ENCODE measurements around the gene KLF7.

The KLF7 gene

DNA sequence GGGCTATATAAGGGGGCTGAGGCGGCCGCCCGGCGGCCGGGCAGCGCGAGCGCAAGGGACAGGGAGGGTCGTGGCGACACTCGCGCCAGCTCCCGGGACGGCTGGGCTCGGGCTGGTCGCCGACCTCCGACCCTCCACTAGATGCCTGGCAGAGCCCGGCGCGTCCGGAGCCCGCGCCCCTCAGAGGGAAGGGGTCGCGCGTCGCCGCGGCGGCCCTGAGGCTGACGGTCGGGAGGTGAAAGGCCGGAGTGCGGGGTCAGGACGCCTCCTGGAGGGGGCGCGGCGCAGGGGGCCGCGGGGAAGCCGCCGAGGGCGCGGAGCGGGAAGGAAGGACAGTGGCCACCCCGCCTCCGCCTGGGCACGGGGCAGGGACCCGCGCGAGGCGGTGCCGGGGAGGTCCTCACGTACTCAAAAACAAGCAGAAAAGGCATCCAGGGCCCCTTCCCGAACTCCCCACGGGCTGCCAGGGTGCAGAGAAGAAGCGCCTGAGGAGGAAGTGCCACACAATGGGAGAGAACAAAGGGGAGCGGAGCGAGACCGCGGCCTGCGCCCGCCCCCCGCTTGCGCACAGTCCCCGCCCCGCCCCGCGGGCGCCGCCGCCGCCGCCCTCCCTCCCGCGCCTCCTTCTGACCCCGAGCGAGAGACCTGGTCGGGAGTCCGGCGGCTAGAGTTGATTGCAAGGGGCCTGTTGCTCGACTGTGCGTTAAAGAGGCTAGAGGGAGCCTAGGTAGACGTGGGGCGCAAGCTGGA is 776 bp upstream of the KLF7 start:
- DNase-seq, result peak; percentile 57 to 95 (median 91)

DNA sequence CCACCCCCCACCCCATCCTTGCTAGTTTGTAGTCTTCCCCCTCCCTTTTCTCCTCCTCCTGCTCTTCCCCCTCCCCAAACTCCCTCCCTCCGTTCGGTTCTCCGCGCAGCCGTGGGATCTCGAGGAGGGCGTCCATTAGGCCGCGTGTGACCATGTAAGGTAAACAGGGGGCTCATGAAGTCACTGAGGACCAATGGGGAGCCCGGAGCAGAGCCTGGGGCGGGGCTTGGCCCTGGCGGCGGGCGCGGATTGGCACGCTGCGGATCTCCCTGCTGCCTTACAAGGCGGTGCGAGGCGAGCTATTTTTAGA is 246 bp upstream of the KLF7 start:
- peak; percentile 93 to 100 (median 98) for DNase-seq

GRCh38 chr2:207164006-207164831 is 1.5 kb downstream of the KLF7 start:
- peak; percentile 11 to 82 (median 71) for DNase-seq

- DNase-seq, result peak in 1 of 3 experiments; percentile 71
Measured at GRCh38 chr2:207163756-207164005, 2.1 kb downstream of the KLF7 start.

DNA sequence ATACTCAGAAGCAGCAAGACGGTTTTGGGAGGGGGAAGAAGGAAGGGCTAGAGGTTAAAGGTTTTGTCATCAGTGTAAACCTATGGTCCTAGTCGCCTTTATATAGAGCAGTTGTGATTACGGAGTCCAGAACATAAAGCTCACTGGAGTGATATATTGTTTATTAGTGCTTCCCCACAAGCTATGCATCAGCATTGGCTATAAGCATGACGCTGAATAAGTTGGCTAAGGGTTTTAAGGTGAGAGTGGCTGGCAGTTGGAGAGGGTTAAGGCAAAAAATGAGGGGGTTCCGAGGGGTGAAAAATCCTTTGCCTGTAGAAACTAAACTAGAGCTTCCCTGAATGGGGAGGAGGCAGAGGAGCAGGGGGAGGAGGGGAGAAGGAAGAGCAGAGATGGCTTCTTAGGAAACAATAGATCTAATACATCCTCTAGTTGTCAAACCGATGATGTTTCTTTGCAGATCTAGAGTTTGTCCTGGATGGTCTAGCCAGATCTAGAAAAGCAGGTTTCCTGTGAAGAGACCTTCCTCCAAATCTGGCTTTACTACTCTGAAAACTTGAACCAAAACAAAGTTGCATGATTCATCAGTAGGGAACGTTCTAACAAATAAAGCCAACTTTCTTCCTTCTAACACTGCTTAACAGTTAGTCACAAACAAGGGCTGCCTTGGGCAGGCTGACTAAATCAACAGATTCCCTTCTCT is 2.5 kb downstream of the KLF7 start:
- DNase-seq, result peak in 1 of 3 experiments; percentile 27

DNA sequence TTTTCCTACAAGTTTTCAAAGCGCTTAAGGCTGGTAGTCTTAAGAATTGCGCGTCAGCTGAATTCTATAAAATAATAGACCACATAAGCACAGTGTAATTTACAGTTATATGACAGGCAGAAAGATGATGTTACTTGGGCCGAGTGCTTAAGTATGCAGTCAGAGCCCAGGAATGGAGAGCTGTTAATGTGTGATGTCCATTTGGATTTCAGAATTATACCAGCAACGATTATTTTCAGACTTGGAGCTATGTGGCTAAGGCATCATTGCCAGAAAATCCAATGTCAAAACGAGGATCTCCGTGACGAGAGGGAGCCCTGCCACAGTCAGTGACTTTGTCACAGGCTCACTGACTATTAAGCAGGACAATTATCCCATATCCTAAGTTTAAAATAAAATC is 3.4 kb downstream of the KLF7 start:
- no peak for DNase-seq

- DNase-seq, result peak; percentile 0 to 44 (median 10)
Measured at GRCh38 chr2:207161247-207162123, 4.3 kb downstream of the KLF7 start.

GRCh38 chr2:207160115-207160514 is 5.6 kb downstream of the KLF7 start:
- DNase-seq, result no peak

GRCh38 chr2:207159002-207159401 is 6.7 kb downstream of the KLF7 start:
- no peak for DNase-seq

DNA sequence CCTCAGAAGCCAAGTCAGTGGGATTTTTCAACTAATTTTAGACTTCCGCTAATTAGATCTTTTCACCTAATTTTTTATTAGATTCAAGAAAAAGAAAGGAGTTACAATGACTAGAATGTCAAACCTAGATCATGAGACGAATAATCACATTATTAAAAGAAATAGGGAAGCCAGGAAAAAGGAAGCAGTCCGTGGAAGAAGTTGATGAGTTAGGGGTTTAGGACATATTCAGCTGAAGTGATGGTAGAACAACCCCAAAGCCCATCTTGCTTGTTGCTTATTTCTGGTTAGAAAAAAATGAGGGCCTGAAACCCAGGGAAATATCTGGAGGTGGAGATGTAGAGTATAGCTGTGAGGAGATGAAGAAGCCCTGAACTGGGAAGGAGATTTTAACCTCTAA is 8.0 kb downstream of the KLF7 start:
- DNase-seq, result no peak

- DNase-seq, result no peak
Measured at GRCh38 chr2:207157162-207157481, 8.6 kb downstream of the KLF7 start.

- DNase-seq, result no peak
Measured at GRCh38 chr2:207156451-207157161, 9.1 kb downstream of the KLF7 start.

DNA sequence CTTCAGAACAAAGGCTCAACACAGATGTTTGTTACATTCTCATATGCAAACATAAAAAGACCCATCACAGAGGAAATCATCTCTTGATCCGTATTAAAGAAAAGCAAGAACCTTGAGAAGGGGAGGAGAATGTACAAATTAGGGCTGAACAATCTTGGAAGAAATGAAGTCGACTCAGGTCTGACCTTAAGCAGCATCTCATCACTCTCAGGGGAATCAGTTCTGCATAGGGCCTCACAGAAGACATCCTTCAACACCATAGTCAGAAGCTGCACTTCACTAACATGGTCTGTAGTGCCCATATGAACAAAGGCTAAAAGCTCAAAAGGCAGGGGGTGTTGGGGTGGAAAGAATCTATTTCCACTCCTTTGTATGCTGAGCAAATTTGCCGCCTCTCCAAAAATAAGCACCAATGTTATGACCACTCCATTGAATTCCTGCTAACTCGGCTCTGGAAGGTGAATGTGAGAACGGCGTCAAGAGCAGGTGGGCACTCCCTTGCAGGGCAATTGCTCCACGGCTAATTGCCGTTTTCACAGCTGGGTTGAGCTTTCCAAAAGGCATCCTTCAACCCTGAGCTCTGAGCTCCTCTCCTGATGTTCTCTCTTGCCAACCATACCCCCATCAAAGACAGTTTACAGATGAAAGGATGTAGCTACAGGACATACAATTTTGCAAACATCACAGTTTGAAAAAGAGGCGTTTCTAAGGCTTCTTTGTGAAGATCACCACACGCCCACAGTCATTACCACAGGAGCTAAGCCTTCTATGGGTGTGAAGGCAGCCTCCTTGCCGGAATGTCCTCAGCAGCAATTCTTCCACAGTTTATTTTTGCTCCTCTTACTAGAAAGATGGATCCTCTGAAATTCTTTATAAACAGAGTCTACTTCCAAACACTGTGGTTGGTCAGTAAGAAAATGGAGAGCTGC is 10.0 kb downstream of the KLF7 start:
- peak; percentile 50 to 87 (median 62) for DNase-seq

DNA sequence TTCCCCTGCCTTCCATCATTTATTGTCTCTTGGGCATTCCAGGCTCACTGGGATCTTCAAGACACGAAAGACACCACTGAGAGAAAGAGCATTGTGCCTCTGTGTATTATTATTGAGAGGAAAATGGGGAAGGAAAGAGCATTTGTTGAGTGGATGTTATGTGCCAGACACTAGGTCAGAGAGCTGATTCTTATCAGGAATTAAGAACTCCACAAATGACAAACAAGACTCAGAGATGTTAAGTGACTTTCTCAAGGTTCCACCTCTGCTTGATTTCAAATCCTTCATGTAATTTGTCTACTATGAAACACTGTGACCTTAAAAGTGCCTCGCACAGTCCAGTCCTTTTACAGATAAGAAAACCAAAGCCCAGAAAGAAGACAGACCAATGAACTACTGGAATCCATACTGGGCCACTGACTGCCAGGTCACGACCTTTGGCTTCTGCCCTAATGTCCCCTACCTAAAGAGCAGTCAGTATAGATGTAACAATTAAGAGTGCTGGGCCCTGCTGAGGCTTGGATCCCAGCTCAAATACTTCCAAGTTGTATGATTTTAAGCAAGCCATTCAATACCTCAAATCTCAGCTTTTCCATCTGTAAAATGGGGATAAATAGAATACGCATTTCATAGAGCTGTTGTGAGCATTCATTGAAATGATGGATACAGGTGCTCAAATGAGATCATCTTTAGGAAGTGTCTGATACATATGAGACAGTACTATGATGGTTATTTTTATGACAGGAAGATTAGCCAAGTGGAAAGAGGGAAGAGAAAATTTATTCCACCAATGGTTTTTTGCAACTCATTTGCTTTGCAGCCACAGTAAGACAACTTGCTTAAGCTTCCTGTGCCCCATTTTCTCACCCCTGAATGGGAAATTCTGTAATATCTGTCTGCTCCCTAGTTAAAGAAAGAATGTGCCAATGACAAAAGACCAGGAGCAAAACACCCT is 10.9 kb downstream of the KLF7 start:
- DNase-seq, result no peak

DNA sequence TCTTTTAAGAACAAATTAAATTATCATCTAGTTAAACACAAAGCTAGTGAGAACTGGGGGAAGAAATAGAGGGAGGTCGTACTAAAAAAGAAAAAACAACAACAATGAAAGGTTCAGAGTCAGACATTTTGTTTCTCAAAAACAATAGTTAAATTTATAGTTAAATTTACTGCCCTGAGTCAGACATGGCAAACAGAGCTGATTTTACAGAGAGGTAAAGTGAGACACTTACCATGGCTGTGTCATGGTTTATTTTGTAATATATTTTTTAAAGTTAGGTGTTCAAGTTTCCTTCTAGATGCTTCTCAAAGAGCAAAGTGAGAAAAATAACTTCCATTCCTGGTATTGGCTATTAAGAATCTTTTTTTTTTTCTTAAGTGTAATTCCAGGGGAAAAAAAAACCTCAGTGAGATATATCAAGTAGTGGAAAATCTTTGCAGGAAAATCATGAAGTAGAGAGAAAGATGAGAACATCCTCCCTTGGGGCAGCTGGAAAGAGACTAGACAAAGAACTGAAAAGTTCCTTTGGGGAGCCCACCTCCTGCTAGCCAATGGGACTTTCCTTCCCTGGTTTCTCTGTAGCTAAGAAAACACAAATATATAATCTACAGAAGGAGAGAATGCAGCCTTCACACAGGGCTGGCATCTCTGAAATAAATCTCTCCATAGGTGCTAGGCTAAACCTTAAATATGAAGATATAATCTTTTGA is 12.3 kb downstream of the KLF7 start:
- DNase-seq, result no peak

DNA sequence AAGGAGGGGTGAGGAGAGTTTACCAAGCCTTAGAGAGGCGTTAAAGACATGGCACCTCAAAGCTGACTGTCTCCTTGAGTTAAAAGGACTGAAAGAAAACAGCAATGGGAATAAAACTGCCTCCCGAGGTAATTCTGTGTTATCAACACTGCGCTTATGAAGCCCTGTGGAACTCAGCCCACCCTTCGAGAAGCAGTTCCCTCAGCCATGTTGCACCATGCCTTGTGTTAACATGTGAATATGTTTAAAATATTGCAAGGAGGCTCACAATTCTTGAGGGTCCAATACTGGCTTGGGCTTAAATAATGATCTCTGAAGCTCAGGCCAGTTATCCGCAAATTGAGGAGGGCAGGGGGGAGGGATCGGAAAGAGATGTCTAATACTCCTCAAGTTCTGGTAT is 14.7 kb downstream of the KLF7 start:
- no peak for DNase-seq

- no peak for DNase-seq
Measured at GRCh38 chr2:207150284-207150683, 15.5 kb downstream of the KLF7 start.

DNA sequence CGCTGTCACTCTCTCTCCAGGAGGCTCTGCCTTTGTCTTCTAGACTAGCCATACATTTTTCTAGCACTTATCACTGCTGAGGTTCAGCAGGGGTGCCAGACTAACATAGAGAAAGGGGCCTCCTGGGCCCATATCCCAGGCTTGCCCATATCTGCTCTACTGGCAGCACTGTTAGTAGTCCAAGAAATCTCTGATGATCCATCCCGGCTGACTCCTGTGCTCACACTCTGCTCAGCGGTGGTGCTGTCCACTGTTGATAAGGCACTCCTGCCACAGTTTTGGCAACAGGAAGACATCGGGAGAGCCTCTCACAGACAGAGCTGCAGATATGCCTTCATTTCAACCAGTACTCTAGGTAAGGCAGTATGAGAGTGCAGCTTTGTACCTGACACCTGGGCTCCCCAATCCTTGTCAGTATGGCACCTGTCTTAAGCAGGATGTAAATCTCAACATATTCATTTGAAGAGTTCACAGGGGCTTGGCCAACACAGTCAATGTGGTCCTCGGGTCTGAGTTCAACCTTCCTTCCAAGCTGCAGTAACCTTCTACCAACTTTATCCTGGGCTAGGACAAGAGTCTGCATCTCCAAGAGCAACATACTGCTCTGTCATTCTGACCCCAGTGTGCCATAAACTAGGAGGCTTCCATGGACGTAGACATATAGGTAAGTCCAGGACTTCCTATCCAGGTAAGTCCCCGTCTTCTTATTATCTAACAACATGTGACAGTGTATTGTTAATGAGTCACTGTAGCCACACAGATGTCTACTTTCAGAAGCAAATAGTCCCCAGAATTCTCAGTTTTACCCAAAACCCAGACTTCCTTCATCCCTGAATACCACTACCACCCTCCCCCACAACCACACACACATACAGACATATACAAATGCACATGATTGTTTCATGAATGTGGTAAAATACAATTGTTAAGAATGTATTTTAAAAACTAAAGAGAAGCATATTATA is 16.2 kb downstream of the KLF7 start:
- no peak for DNase-seq

Measured in NCI-H1417 (cell line).